Measurements from ENCODE around the gene STMND1.

The STMND1 gene

GRCh38 chr6:17152703-17153102, 50.9 kb downstream of the STMND1 start:
- no peak overlapping the region for H3K4ac ChIP-seq (ENCODE audit: low read depth in 1 of 2, low read length in 2 of 2)
- no peak overlapping the region for H4K8ac ChIP-seq (ENCODE audit: low read length)
- no peak overlapping the region for H4K91ac ChIP-seq (ENCODE audit: low read length)
- no peak overlapping the region for H3K14ac ChIP-seq (ENCODE audit: low read length in 2 of 2)
- H3K18ac ChIP-seq (ENCODE audit: low read depth in 1 of 2, low read length in 2 of 2) = no peak overlapping the region
- no peak overlapping the region for H3K4me2 ChIP-seq (ENCODE audit: low read length, poor library complexity, severe bottlenecking)
- H3K4me1 ChIP-seq (ENCODE audit: control insufficient read depth, insufficient read depth, low read depth, low read length) = no peaks in the 10 kb centered on the region
- H3K27ac ChIP-seq (ENCODE audit: low read length, poor library complexity, severe bottlenecking) = no peak overlapping the region
- H2AFZ ChIP-seq (ENCODE audit: low read depth, low read length) = no peak overlapping the region
- no peak overlapping the region for H3K23ac ChIP-seq (ENCODE audit: low read length in 2 of 2)
- no peak overlapping the region for H3K4me3 ChIP-seq (ENCODE audit: insufficient read depth in 1 of 2, low read depth in 1 of 2, low read length in 2 of 2)
- H3K9ac ChIP-seq (ENCODE audit: low read length) = no peak overlapping the region
- H2BK15ac ChIP-seq (ENCODE audit: low read depth, poor library complexity, severe bottlenecking) = no peak overlapping the region
- H3K79me1 ChIP-seq (replicated peaks; ENCODE audit: low read length, poor library complexity, severe bottlenecking) = no peaks in the 10 kb centered on the region
- peaks cover 8% of the 10 kb centered on the region for H3K9me3 ChIP-seq (ENCODE audit: control insufficient read depth, low read length)
- H3K27me3 ChIP-seq (ENCODE audit: control insufficient read depth in 1 of 2, insufficient read depth in 1 of 2, low read length in 2 of 2) = peaks cover 3 to 9% of the 10 kb centered on the region in 2 experiments
- H2BK5ac ChIP-seq (ENCODE audit: low read depth, low read length, poor library complexity, severe bottlenecking) = no peak overlapping the region
- H2BK120ac ChIP-seq (ENCODE audit: low read depth, low read length) = no peak overlapping the region
- no peaks in the 10 kb centered on the region for H3K36me3 ChIP-seq (ENCODE audit: control insufficient read depth in 1 of 2, insufficient read depth in 2 of 2, low read depth in 1 of 2, low read length in 2 of 2)
- no peak overlapping the region for H2BK12ac ChIP-seq (ENCODE audit: low read length in 2 of 2)
- no peak for DNase-seq
- no peak overlapping the region for H2AK5ac ChIP-seq (ENCODE audit: low read length, severe bottlenecking)

GRCh38 chr6:17156112-17156921, 54.5 kb downstream of the STMND1 start:
- Histone ChIP-seq H2BK5ac (ENCODE audit: low read depth, low read length, poor library complexity, severe bottlenecking) (no peak overlapping the region), H2BK120ac (ENCODE audit: low read depth, low read length) (no peak overlapping the region), H4K91ac (ENCODE audit: low read length) (no peak overlapping the region), H3K4me1 (ENCODE audit: control insufficient read depth, insufficient read depth, low read depth, low read length) (peaks cover 4% of the 10 kb centered on the region), H3K23ac (ENCODE audit: low read length in 2 of 2) (no peak overlapping the region), H3K4ac (ENCODE audit: low read depth in 1 of 2, low read length in 2 of 2) (no peak overlapping the region), H3K9ac (ENCODE audit: low read length) (no peak overlapping the region), H2AK5ac (ENCODE audit: low read length, severe bottlenecking) (no peak overlapping the region), H3K79me1 (replicated peaks; ENCODE audit: low read length, poor library complexity, severe bottlenecking) (no peaks in the 10 kb centered on the region), H3K4me2 (ENCODE audit: low read length, poor library complexity, severe bottlenecking) (no peak overlapping the region), H3K27me3 (ENCODE audit: control insufficient read depth in 1 of 2, insufficient read depth in 1 of 2, low read length in 2 of 2) (peaks cover 5 to 21% of the 10 kb centered on the region in 2 experiments), H4K8ac (ENCODE audit: low read length) (no peak overlapping the region), H2BK15ac (ENCODE audit: low read depth, poor library complexity, severe bottlenecking) (no peak overlapping the region), H3K27ac (ENCODE audit: low read length, poor library complexity, severe bottlenecking) (no peak overlapping the region), H3K14ac (ENCODE audit: low read length in 2 of 2) (no peak overlapping the region), H3K36me3 (ENCODE audit: control insufficient read depth in 1 of 2, insufficient read depth in 2 of 2, low read depth in 1 of 2, low read length in 2 of 2) (no peaks in the 10 kb centered on the region), H3K4me3 (ENCODE audit: insufficient read depth in 1 of 2, low read depth in 1 of 2, low read length in 2 of 2) (no peak overlapping the region), H3K9me3 (ENCODE audit: control insufficient read depth, low read length) (peaks cover 8% of the 10 kb centered on the region), H2BK12ac (ENCODE audit: low read length in 2 of 2) (no peak overlapping the region), H2AFZ (ENCODE audit: low read depth, low read length) (no peak overlapping the region), H3K18ac (ENCODE audit: low read depth in 1 of 2, low read length in 2 of 2) (no peak overlapping the region)
- 35% methylated on average over 4 of the region's 4 CpGs for WGBS
- peak; percentile 79 for DNase-seq

GRCh38 chr6:17156966-17157365, 55.1 kb downstream of the STMND1 start:
- WGBS = 90% methylated on average over 8 of the region's 8 CpGs
- H3K4me3 ChIP-seq (ENCODE audit: insufficient read depth in 1 of 2, low read depth in 1 of 2, low read length in 2 of 2) = no peak overlapping the region
- H3K27ac ChIP-seq (ENCODE audit: low read length, poor library complexity, severe bottlenecking) = no peak overlapping the region
- H2BK12ac ChIP-seq (ENCODE audit: low read length in 2 of 2) = no peak overlapping the region
- H3K27me3 ChIP-seq (ENCODE audit: control insufficient read depth in 1 of 2, insufficient read depth in 1 of 2, low read length in 2 of 2) = peaks cover 5 to 27% of the 10 kb centered on the region in 2 experiments
- no peak overlapping the region for H4K91ac ChIP-seq (ENCODE audit: low read length)
- H2BK120ac ChIP-seq (ENCODE audit: low read depth, low read length) = no peak overlapping the region
- H3K4ac ChIP-seq (ENCODE audit: low read depth in 1 of 2, low read length in 2 of 2) = no peak overlapping the region
- no peaks in the 10 kb centered on the region for H3K79me1 ChIP-seq (replicated peaks; ENCODE audit: low read length, poor library complexity, severe bottlenecking)
- H3K18ac ChIP-seq (ENCODE audit: low read depth in 1 of 2, low read length in 2 of 2) = no peak overlapping the region
- H2AK5ac ChIP-seq (ENCODE audit: low read length, severe bottlenecking) = no peak overlapping the region
- no peak overlapping the region for H3K23ac ChIP-seq (ENCODE audit: low read length in 2 of 2)
- no peak for DNase-seq
- no peak overlapping the region for H3K14ac ChIP-seq (ENCODE audit: low read length in 2 of 2)
- H2AFZ ChIP-seq (ENCODE audit: low read depth, low read length) = no peak overlapping the region
- H3K4me2 ChIP-seq (ENCODE audit: low read length, poor library complexity, severe bottlenecking) = no peak overlapping the region
- H4K8ac ChIP-seq (ENCODE audit: low read length) = no peak overlapping the region
- peaks cover 4% of the 10 kb centered on the region for H3K4me1 ChIP-seq (ENCODE audit: control insufficient read depth, insufficient read depth, low read depth, low read length)
- H2BK5ac ChIP-seq (ENCODE audit: low read depth, low read length, poor library complexity, severe bottlenecking) = no peak overlapping the region
- H3K9ac ChIP-seq (ENCODE audit: low read length) = no peak overlapping the region
- H3K36me3 ChIP-seq (ENCODE audit: control insufficient read depth in 1 of 2, insufficient read depth in 2 of 2, low read depth in 1 of 2, low read length in 2 of 2) = no peaks in the 10 kb centered on the region
- H3K9me3 ChIP-seq (ENCODE audit: control insufficient read depth, low read length) = peaks cover 8% of the 10 kb centered on the region
- H2BK15ac ChIP-seq (ENCODE audit: low read depth, poor library complexity, severe bottlenecking) = no peak overlapping the region

- H3K27me3 ChIP-seq (ENCODE audit: control insufficient read depth in 1 of 2, insufficient read depth in 1 of 2, low read length in 2 of 2) = peaks cover 5 to 28% of the 10 kb centered on the region in 2 experiments
- no peak overlapping the region for H2BK5ac ChIP-seq (ENCODE audit: low read depth, low read length, poor library complexity, severe bottlenecking)
- WGBS = 78% methylated on average over 2 of the region's 2 CpGs
- H4K8ac ChIP-seq (ENCODE audit: low read length) = no peak overlapping the region
- no peaks in the 10 kb centered on the region for H3K36me3 ChIP-seq (ENCODE audit: control insufficient read depth in 1 of 2, insufficient read depth in 2 of 2, low read depth in 1 of 2, low read length in 2 of 2)
- H2BK15ac ChIP-seq (ENCODE audit: low read depth, poor library complexity, severe bottlenecking) = no peak overlapping the region
- H3K9ac ChIP-seq (ENCODE audit: low read length) = no peak overlapping the region
- peaks cover 2% of the 10 kb centered on the region for H3K9me3 ChIP-seq (ENCODE audit: control insufficient read depth, low read length)
- no peaks in the 10 kb centered on the region for H3K79me1 ChIP-seq (replicated peaks; ENCODE audit: low read length, poor library complexity, severe bottlenecking)
- no peak overlapping the region for H3K23ac ChIP-seq (ENCODE audit: low read length in 2 of 2)
- H2BK120ac ChIP-seq (ENCODE audit: low read depth, low read length) = no peak overlapping the region
- H3K27ac ChIP-seq (ENCODE audit: low read length, poor library complexity, severe bottlenecking) = no peak overlapping the region
- no peak overlapping the region for H3K4ac ChIP-seq (ENCODE audit: low read depth in 1 of 2, low read length in 2 of 2)
- no peak for DNase-seq
- no peak overlapping the region for H3K4me2 ChIP-seq (ENCODE audit: low read length, poor library complexity, severe bottlenecking)
- no peak overlapping the region for H2AFZ ChIP-seq (ENCODE audit: low read depth, low read length)
- H3K4me1 ChIP-seq (ENCODE audit: control insufficient read depth, insufficient read depth, low read depth, low read length) = peaks cover 4% of the 10 kb centered on the region
- H4K91ac ChIP-seq (ENCODE audit: low read length) = no peak overlapping the region
- no peak overlapping the region for H2AK5ac ChIP-seq (ENCODE audit: low read length, severe bottlenecking)
- H2BK12ac ChIP-seq (ENCODE audit: low read length in 2 of 2) = no peak overlapping the region
- H3K18ac ChIP-seq (ENCODE audit: low read depth in 1 of 2, low read length in 2 of 2) = no peak overlapping the region
- H3K4me3 ChIP-seq (ENCODE audit: insufficient read depth in 1 of 2, low read depth in 1 of 2, low read length in 2 of 2) = no peak overlapping the region
- no peak overlapping the region for H3K14ac ChIP-seq (ENCODE audit: low read length in 2 of 2)
Measured at GRCh38 chr6:17157617-17158016, 55.8 kb downstream of the STMND1 start.
